Stomach (tissue), 4 donors: ENCODE measurements around the gene ITSN2.

ENCODE experiments used
- EP300 ChIP-seq: sonication (generic); formaldehyde crosslinking; IDR thresholded peaks from one replicate; pipeline ENCODE4 v1.6.1; 2017; ENCODE audit warnings: antibody characterized with exemption
- POLR2A ChIP-seq, 4 donors: fragments of 450-650 bp; IDR thresholded peaks; one replicate each; pipeline ENCODE4 v1.6.1; 2016; ENCODE audit warnings: antibody characterized with exemption in 4 of 4, control low read depth in 2 of 4, mild to moderate bottlenecking in 1 of 4, moderate library complexity in 1 of 4
- POLR2AphosphoS5 ChIP-seq, 3 donors: sonication (generic); formaldehyde crosslinking; IDR thresholded peaks; one replicate each; pipeline ENCODE4 v1.6.1; 2016; ENCODE audit warnings: antibody characterized with exemption in 3 of 3
- TF ChIP-seq, protein P1 (sequence below), 7 experiments: fragments of 450-650 bp in 4 of 7; fragments of 200-600 bp in 3 of 7; sonication (generic) in 3 of 7; IDR thresholded peaks; one replicate each; pipeline ENCODE4 v1.5.1; 2016 to 2019; ENCODE audit warnings: antibody characterized with exemption in 7 of 7, control low read depth in 2 of 7, mild to moderate bottlenecking in 1 of 7

DNA sequence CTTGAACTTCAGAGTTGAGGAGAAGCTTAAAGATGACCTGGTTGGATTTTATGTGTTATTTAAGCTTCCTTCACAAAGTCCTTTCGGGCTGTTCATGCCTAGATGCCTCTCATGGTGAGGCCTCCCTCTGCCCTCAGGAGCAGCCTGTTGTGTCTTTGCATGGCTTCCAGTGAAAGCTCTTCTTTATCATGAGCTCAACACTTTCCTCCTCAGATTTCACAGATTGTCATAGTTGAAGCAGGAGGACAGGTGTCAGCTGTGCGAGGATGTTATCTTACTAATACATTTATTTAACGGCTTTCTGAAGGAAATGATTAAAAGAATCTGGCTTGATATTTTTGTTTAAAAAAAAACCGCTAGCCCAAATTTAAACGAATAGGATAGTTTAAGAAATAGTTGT is 48.8 kb upstream of the ITSN2 start:
- TF ChIP-seq, protein P1, sequence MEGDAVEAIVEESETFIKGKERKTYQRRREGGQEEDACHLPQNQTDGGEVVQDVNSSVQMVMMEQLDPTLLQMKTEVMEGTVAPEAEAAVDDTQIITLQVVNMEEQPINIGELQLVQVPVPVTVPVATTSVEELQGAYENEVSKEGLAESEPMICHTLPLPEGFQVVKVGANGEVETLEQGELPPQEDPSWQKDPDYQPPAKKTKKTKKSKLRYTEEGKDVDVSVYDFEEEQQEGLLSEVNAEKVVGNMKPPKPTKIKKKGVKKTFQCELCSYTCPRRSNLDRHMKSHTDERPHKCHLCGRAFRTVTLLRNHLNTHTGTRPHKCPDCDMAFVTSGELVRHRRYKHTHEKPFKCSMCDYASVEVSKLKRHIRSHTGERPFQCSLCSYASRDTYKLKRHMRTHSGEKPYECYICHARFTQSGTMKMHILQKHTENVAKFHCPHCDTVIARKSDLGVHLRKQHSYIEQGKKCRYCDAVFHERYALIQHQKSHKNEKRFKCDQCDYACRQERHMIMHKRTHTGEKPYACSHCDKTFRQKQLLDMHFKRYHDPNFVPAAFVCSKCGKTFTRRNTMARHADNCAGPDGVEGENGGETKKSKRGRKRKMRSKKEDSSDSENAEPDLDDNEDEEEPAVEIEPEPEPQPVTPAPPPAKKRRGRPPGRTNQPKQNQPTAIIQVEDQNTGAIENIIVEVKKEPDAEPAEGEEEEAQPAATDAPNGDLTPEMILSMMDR (IDR thresholded peaks at IDR 0.05) = no peak
- TF ChIP-seq POLR2A (IDR thresholded peaks at IDR 0.05) = no peak
- no peak for TF ChIP-seq EP300
- no peak for TF ChIP-seq POLR2AphosphoS5 (IDR thresholded peaks at IDR 0.05)
